AG08395 (cell line): ENCODE data around the gene ITIH4.
A peak's percentile ranks its signal among the peaks of the same experiment; 100 is the strongest.

Source experiments
- DNase-seq: peaks from one replicate; pipeline ENCODE4 v3.0.0; 2012; ENCODE audit warnings: mixed read lengths, low spot score

ITIH4 gene

DNA sequence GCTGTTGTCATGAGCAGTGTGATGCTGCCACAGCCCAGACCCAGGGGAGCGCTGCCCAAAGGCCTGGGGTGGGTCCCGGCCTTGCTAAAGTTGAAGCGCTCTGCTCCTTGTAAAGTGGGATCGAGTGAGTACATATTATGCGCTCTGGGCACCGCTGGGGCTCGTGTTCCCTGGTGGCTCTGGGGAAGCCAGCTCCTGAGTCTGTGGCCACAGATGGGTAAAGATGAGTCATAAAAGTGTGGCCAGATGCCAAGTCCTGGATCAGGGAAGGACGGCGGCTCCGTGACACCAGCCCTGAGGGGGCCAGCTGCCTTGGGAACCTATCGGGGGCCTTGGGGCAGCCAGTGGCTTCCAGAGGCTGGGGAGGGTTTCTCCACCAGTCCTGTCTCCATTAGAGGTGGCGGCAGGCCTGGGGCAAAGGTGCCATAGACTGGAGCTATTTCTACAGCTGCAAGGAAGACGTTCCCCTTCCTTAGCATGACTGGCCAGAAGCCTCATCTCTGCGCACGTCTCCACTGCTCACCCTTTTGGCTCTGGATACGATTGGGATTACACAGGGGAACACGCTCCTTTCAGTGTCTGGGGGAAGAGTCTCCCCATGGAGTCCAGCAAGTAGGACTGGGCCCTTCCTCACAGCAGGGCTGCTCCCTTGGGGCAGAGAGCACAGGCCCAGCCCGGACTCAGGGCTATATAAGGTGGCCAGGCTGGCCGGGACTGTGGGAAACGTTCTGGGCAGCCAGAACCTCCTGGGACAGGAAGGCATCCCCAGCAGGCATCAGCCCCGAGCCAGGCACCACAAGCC, 1.2 kb upstream of the ITIH4 start:
- DNase-seq, result peak; percentile 93

DNA sequence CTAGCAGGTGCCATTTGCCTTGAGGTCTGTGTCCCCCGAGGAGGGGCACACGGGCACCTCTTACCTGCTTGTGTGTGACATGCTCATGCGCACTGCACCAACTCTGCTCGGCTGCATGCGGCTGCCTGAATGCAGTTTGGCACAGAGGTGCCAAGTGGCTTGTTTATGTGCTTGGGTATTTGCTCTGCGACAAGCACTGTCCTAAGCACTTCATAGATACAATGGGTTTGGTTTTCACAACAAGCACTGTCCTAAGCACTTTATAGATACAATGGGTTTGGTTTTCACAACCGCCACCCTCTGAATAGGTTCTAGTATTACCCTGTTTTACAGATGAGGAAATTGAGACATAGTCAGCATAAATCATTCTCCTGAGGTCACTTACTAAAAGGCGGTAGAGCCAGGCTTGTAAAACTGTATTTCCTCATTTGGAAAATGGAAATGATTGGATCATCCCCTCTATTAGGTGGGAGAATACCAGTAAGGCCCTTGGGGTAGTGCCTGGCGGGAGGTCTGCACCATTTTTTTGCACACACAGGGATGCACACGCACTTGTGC, 487 bp downstream of the ITIH4 start:
- DNase-seq, result no peak

DNA sequence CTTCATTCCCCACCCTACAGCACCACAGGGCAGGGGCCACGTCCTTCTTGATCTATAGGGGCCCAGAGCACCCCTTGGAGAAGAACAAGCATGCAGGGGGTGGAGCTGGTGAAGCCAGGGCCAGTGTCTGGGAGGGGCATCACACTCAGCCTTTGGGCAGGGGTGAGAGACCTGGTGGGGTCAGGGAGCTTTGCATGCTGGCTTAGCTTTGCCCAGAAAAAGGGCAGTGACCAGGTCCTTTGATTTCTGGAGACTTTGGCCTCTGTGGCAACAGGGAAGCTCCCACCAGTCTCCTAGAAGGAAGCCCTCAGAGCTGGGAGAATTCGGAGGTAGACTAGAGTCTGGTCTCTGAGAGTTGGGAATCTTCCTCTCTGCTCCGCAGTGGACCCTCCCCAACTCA, 990 bp downstream of the ITIH4 start:
- DNase-seq, result no peak

- DNase-seq, result no peak
Measured at GRCh38 chr3:52827866-52828376, 2.6 kb downstream of the ITIH4 start.

DNA sequence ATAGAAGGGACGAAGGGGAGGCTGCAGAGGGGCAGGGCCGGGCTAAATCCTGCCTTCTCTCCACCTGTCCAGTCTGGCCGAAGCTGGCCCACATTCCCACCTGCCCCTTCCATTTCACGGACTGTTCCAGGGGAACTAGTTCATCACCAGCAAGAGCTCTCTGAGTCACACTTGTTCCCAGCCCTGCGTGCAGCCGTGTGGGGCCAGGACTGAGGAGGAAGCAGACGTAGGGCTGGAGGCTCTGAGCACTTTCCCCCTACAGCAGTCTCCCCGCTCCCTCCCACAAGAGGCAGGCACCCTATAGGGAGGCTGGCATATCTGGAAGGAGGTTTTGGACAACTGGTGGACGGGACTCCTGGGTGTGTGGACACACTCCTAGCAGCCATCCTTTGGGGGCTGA, 3.0 kb downstream of the ITIH4 start:
- DNase-seq, result peak; percentile 31

DNA sequence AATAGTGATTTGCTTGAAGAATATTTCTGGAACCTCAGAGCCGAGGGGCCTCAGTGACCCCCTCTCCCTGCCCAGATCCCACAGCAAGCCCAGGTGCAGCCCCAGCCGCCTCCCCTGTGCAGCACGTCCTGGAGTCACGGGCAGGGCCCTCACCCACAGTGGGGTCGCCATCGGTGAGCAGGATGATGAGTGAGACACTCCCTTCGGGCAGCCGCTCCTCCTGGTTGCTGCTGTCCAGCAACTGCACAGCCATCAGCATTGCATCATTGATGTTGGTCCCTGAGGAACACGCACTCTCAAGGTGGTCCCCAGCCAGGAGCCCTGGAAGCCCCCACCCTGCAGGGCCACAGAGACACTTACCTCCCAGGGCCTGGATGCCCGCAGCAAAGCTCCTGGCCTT, 6.4 kb downstream of the ITIH4 start:
- DNase-seq, result no peak

GRCh38 chr3:52822363-52822762, 8.1 kb downstream of the ITIH4 start:
- DNase-seq, result no peak

GRCh38 chr3:52820736-52821135, 9.7 kb downstream of the ITIH4 start:
- DNase-seq, result peak; percentile 38

- DNase-seq, result no peak
Measured at GRCh38 chr3:52819936-52820335, 10.5 kb downstream of the ITIH4 start.

- DNase-seq, result no peak
Measured at GRCh38 chr3:52817860-52818259, 12.6 kb downstream of the ITIH4 start.

- no peak for DNase-seq
Measured at GRCh38 chr3:52817221-52817620, 13.3 kb downstream of the ITIH4 start.

DNA sequence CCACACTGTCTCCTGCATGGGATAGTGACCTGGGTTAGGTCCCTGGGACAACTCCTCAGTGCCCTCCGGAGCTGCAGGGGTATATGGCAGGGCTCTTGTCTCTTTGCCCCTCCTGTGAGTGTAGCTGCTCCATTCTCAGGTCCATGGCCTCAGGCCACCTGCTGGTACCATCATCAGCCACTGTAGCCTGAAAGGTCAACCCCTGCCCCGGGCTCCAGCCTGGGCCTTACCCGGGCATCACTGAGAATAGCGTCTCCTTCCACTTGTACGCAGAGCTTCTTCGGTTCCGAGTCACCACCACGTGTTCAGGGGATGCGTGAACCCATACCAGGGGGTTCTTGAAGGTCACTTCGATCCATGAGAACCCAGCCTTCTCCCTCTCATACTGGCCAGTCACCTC, 13.8 kb downstream of the ITIH4 start:
- DNase-seq, result no peak

- DNase-seq, result no peak
Measured at GRCh38 chr3:52816199-52816598, 14.3 kb downstream of the ITIH4 start.

DNA sequence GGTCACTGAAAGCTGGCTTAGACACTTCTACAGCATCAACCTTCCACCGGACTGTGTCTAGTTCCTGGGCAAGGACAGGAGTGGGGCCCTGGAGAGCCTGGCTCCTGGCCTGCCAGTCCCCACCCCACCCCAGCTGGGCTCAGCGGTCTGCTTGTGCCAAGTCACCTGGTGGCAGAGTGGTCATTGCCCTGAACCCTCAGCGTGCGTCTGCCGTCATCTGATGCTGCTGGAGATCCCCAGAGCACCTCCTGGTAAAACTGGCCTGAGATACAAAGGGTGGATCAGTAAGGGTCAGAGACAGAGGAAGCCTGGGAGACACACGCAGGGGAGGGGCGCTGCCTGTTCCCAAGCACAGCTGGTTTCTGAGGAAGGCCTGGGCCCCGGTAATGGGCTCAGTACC, 16.7 kb downstream of the ITIH4 start:
- DNase-seq, result no peak

DNA sequence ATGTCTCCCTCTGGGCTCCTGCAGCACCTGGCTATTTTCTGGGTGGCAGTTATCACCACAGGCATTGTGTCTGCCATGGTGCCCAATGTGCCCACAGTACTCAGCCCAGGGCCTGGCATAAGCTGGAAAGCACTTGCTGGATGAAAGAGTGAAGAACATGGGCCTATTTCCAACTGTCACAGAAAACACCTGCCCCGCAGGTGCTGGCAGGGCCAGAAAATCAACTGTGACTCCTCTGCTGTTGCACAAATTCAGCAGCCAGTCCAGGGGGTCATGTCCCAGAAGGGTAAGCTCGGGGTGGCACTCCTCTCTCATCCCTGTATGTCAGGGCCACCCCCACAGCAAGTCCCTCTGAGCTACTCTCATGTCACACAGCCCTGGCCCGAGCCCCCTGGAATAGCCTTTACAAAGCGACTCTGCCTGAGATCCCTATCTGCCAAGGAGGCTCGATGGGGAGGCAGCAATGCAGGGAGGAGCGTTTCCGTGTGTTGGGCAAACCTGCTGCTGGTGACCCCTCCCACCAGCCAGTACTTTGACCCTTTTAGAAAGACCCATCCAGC, 18.9 kb downstream of the ITIH4 start:
- DNase-seq, result no peak

GRCh38 chr3:52810923-52811322, 19.5 kb downstream of the ITIH4 start:
- DNase-seq, result no peak

- DNase-seq, result no peak
Measured at GRCh38 chr3:52809662-52810377, 20.7 kb downstream of the ITIH4 start.

- no peak for DNase-seq
Measured at GRCh38 chr3:52809149-52809548, 21.3 kb downstream of the ITIH4 start.

- no peak for DNase-seq
Measured at GRCh38 chr3:52805270-52806039, 25.0 kb downstream of the ITIH4 start.

GRCh38 chr3:52801839-52802238, 28.6 kb downstream of the ITIH4 start:
- peak; percentile 26 for DNase-seq

GRCh38 chr3:52800079-52800478, 30.4 kb downstream of the ITIH4 start:
- DNase-seq, result no peak

GRCh38 chr3:52798978-52799476, 31.4 kb downstream of the ITIH4 start:
- DNase-seq, result no peak
